ENCODE results near the gene MBD6.

DNA sequence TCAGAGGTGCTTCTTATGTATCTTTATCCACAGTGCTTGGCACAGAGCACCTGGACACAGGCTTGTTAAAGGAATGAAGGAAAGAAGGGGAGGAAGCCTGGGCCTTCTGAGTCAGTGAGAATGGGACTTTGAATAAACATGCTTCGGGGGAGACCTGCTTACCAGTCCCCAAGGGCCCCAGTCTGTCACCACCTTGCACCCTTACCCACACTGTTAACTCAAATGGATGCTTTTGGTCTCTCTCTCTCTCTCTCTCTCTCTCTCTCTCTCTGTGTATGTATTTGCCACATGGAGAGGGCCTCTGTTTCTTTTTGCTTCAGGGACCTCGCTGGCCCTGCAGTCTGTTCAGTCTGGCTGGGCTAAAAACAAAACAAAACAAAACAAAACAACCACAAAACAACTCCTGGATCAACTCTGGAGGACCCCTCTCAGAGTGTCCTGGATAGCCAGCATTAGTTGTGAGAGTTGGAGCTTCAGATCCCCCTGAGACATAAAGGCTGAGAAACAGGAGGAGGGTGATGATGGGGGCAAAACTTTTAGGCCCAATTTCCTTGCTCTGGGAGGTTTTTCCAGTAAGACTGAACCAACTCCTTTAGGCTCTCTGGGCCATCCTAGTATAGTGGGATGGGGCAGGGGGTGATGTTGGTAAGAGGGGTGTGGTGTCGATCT lies 29.1 kb downstream of the MBD6 start:
- TF ChIP-seq, protein P1, sequence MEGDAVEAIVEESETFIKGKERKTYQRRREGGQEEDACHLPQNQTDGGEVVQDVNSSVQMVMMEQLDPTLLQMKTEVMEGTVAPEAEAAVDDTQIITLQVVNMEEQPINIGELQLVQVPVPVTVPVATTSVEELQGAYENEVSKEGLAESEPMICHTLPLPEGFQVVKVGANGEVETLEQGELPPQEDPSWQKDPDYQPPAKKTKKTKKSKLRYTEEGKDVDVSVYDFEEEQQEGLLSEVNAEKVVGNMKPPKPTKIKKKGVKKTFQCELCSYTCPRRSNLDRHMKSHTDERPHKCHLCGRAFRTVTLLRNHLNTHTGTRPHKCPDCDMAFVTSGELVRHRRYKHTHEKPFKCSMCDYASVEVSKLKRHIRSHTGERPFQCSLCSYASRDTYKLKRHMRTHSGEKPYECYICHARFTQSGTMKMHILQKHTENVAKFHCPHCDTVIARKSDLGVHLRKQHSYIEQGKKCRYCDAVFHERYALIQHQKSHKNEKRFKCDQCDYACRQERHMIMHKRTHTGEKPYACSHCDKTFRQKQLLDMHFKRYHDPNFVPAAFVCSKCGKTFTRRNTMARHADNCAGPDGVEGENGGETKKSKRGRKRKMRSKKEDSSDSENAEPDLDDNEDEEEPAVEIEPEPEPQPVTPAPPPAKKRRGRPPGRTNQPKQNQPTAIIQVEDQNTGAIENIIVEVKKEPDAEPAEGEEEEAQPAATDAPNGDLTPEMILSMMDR (IDR thresholded peaks at IDR 0.05) = no peak
- no peak for TF ChIP-seq POLR2A (IDR thresholded peaks at IDR 0.05)

All from uterus (tissue), 2 donors.